HL-60 (cell line): ENCODE measurements around the gene CYP26B1.

Source experiments
- CTCF ChIP-seq: IDR thresholded peaks from one replicate; pipeline ENCODE4 v1.5.1; 2011; ENCODE audit warnings: low read length, control low read depth, inconsistent platforms; ENCODE audit not compliant: insufficient read depth
- GABPA ChIP-seq: IDR thresholded peaks from 2 replicates; pipeline ENCODE4 v1.6.1; 2012; ENCODE audit warnings: low read depth
- SPI1 ChIP-seq: IDR thresholded peaks from 2 replicates; pipeline ENCODE4 v1.6.1; 2012; ENCODE audit warnings: low read depth, mild to moderate bottlenecking, borderline replicate concordance

GRCh38 chr2:72131916-72132841 lies 15.5 kb downstream of the CYP26B1 start:
- TF ChIP-seq CTCF: no peak
- TF ChIP-seq SPI1: no peak
- no peak for TF ChIP-seq GABPA
